Measurements from ENCODE around the gene GSX2.

Gene GSX2

DNA sequence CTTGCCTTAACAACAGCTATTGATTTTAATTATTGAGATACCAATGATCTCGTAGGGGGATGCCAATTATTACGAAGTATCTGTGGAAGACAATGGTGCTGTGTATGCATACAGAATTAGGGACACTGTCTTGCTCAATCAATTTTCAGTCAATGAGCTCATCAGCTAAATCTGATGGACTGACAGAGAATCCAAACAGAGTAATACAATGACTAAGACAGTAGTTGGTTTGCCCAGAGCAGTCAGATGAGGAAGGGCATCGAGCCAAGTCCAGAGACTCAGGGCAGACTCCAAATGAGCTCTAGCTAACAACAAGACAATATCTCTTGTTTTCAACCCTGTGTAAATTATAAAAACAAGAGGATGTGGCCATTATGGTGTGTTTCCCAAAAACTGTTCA is 14.7 kb upstream of the GSX2 start:
- TF ChIP-seq SIN3A (IDR thresholded peaks at IDR 0.05; ENCODE audit: borderline replicate concordance, insufficient read depth, low read length) (no peak; the same call in 1 of the 2 replicates), FOXP2 (optimal IDR thresholded peaks at IDR 0.05; ENCODE audit: borderline replicate concordance, extremely low read depth, extremely low read length, insufficient read depth) (no peak), TAF1 (IDR thresholded peaks at IDR 0.05; ENCODE audit: borderline replicate concordance, insufficient read depth, low read length) (no peak), POLR2AphosphoS5 (IDR thresholded peaks at IDR 0.05; ENCODE audit: low read depth, low read length) (no peak)
- TF ChIP-seq, protein P1, sequence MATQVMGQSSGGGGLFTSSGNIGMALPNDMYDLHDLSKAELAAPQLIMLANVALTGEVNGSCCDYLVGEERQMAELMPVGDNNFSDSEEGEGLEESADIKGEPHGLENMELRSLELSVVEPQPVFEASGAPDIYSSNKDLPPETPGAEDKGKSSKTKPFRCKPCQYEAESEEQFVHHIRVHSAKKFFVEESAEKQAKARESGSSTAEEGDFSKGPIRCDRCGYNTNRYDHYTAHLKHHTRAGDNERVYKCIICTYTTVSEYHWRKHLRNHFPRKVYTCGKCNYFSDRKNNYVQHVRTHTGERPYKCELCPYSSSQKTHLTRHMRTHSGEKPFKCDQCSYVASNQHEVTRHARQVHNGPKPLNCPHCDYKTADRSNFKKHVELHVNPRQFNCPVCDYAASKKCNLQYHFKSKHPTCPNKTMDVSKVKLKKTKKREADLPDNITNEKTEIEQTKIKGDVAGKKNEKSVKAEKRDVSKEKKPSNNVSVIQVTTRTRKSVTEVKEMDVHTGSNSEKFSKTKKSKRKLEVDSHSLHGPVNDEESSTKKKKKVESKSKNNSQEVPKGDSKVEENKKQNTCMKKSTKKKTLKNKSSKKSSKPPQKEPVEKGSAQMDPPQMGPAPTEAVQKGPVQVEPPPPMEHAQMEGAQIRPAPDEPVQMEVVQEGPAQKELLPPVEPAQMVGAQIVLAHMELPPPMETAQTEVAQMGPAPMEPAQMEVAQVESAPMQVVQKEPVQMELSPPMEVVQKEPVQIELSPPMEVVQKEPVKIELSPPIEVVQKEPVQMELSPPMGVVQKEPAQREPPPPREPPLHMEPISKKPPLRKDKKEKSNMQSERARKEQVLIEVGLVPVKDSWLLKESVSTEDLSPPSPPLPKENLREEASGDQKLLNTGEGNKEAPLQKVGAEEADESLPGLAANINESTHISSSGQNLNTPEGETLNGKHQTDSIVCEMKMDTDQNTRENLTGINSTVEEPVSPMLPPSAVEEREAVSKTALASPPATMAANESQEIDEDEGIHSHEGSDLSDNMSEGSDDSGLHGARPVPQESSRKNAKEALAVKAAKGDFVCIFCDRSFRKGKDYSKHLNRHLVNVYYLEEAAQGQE (IDR thresholded peaks at IDR 0.05; ENCODE audit: insufficient read depth in 1 of 2, low read depth in 2 of 2, low read length in 2 of 2): no peak

DNA sequence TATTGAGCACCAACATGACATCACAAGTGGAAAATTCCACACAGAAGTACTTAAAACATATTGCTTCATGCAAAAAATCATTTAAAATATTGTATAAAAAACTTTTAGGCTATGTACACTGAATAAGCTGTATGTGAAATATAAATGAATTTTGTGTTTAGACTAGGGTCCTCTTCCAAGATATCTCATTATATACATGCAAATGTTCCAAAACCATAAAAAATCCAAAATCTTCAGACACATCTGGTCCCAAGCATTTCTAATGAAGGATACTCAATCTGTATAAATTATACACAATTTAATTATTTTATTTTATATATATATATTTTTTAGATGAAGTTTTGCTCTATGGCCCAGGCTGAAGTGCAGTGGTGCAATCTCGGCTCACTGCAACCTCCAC is 10.1 kb upstream of the GSX2 start:
- TF ChIP-seq, protein P1 (IDR thresholded peaks at IDR 0.05; ENCODE audit: insufficient read depth in 1 of 2, low read depth in 2 of 2, low read length in 2 of 2): no peak
- TF ChIP-seq SIN3A (IDR thresholded peaks at IDR 0.05; ENCODE audit: borderline replicate concordance, insufficient read depth, low read length) (no peak), POLR2AphosphoS5 (IDR thresholded peaks at IDR 0.05; ENCODE audit: low read depth, low read length) (no peak), TAF1 (IDR thresholded peaks at IDR 0.05; ENCODE audit: borderline replicate concordance, insufficient read depth, low read length) (no peak), FOXP2 (optimal IDR thresholded peaks at IDR 0.05; ENCODE audit: borderline replicate concordance, extremely low read depth, extremely low read length, insufficient read depth) (no peak)

DNA sequence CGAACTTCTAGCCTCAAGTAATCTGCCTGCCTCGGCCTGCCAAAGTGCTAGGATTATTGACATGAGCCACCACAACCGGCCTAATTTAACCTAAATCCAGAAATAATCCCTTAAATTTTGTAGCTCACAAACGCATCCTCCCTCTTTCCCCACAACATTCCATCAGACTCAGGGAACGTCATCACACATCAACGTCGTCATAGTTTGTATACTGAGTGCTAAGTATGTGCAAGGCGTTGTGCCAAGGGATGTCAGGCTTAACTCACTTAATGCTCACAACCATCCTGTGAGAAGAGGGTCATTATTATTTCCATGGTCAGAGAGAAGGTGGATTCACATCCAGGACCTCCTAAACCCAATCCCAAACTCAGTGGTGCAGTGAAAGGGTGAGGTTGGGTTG is 9.6 kb upstream of the GSX2 start:
- TF ChIP-seq POLR2AphosphoS5 (IDR thresholded peaks at IDR 0.05; ENCODE audit: low read depth, low read length) (no peak), TAF1 (IDR thresholded peaks at IDR 0.05; ENCODE audit: borderline replicate concordance, insufficient read depth, low read length) (no peak), SIN3A (IDR thresholded peaks at IDR 0.05; ENCODE audit: borderline replicate concordance, insufficient read depth, low read length) (no peak), FOXP2 (optimal IDR thresholded peaks at IDR 0.05; ENCODE audit: borderline replicate concordance, extremely low read depth, extremely low read length, insufficient read depth) (no peak)
- TF ChIP-seq, protein P1 (IDR thresholded peaks at IDR 0.05; ENCODE audit: insufficient read depth in 1 of 2, low read depth in 2 of 2, low read length in 2 of 2): no peak

DNA sequence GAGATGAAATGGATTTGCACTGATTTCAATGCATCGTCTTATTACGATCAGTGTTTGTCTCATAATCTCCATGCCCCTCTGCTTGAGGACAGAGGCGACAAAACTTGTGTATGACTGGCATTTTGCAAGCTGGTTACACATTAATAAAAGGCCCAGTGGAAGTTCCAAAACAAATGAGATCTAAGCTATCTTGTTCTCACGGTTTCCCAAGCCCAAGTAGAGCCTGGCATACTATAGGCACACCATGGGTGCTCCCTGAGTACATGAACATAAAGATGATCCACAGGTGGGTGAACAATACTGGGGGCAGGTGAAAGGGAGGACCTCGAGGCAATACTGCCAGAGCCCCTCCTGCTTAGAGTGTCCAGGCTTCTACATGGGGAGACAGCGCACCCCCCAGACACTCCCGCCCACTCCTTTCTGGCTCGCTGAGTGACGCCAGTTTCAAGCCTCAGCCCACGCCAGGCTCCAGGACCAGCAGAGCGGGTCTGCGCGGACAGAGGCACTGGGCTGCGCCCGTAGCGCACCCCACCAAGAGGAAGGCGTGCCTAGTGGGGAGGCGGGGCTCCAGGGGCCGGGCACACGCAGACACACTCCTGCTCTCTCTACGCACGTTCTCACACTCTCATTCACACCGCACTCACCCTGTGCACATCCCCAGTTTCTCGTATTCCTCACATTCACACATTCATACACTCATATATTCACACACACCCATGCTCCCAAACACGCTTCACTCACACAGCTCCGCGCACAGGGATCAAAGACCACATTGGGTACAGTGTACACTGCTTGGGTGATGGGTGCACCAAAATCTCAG is 8.9 kb upstream of the GSX2 start:
- TF ChIP-seq SIN3A (IDR thresholded peaks at IDR 0.05; ENCODE audit: borderline replicate concordance, insufficient read depth, low read length): no peak
- TF ChIP-seq TAF1 (IDR thresholded peaks at IDR 0.05; ENCODE audit: borderline replicate concordance, insufficient read depth, low read length): no peak
- TF ChIP-seq POLR2AphosphoS5 (IDR thresholded peaks at IDR 0.05; ENCODE audit: low read depth, low read length): no peak

DNA sequence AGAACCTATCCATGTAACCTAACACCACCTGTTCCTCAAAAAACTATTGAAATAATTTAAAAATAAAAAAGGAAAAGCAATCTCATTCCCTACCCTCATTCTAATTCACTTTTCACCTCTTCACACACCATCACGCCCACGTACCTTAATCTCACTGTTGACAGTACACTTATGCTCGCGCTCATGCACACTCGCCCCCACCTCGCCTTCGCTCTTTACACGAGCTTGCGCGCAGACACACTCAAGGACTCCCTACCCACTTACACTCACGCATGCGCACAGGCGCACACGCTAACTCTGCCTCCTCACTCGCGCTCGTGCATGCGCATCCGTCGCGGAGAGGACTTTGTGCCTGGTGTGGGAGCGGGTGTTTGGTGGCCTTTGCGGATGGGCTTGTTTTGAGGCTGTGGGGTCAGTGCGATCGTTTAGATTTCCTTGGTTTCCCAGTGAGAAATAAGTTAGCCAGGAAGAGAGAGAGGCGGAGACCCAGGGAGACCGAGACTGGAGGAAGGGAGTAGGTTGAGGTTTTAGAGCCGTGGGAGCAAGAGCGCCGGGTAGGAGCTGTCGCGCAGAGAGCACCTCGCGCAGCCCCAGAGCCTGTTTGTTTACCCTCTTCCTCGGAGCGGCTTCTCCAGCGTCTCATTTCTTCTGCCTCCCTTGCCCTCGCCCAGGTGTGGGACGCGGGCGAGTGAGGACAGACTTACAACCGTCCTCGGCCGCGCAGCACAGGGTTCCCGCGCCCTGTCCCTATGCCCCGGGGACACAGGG is 8.1 kb upstream of the GSX2 start:
- TF ChIP-seq, protein P1 (IDR thresholded peaks at IDR 0.05; ENCODE audit: insufficient read depth in 1 of 2, low read depth in 2 of 2, low read length in 2 of 2): no peak
- TF ChIP-seq FOXP2 (optimal IDR thresholded peaks at IDR 0.05; ENCODE audit: borderline replicate concordance, extremely low read depth, extremely low read length, insufficient read depth): no peak
- TF ChIP-seq SIN3A (IDR thresholded peaks at IDR 0.05; ENCODE audit: borderline replicate concordance, insufficient read depth, low read length): no peak
- no peak for TF ChIP-seq TAF1 (IDR thresholded peaks at IDR 0.05; ENCODE audit: borderline replicate concordance, insufficient read depth, low read length)
- TF ChIP-seq POLR2AphosphoS5 (IDR thresholded peaks at IDR 0.05; ENCODE audit: low read depth, low read length): no peak
